CD4-positive, alpha-beta T cell (primary cell): ENCODE results near the gene AKAP12. TPM values are rescaled to one million over a fixed set of nuclear protein-coding genes. Genes with fewer than 3 reads are reported as not detected.

ENCODE experiments used
- ATAC-seq: fragments of 200-7000 bp; cut with Tn5 transposase; one replicate; pipeline ENCODE4 v1.10.0; 2022; ENCODE audit warnings: mild to moderate bottlenecking; ENCODE audit not compliant: poor library complexity
- CTCF ChIA-PET: fragments of 350-600 bp; sonication (Branson Sonifier 250); formaldehyde crosslinking; loops from one replicate; lab custom pipeline; 2021; ENCODE audit warnings: antibody characterized with exemption, inconsistent platforms; lab: Charles Lee
- POLR2A ChIA-PET: fragments of 350-600 bp; sonication (Branson Sonifier 250); formaldehyde crosslinking; loops from one replicate; lab custom pipeline; 2021; ENCODE audit warnings: antibody characterized with exemption, inconsistent platforms; lab: Charles Lee
- DNase-seq, 14 experiments: peaks; one replicate each; pipeline ENCODE4 v3.0.0-alpha.2; 2013 to 2020; ENCODE audit warnings: mixed read lengths in 2 of 14
- H3K27ac ChIP-seq, 2 donors: one replicate each; pipeline versions ENCODE4 v1.5.1 to v1.7.0; 2013; ENCODE audit warnings: low read length in 2 of 2, low read depth in 1 of 2, mild to moderate bottlenecking in 1 of 2
- H3K27me3 ChIP-seq, 2 experiments: 1 replicate in 1 of 2; 2 replicates in 1 of 2; pipeline versions ENCODE4 v1.6.1 to v1.7.0; 2013; ENCODE audit warnings: low read length in 2 of 2, control low read depth in 1 of 2, mild to moderate bottlenecking in 1 of 2, moderate library complexity in 1 of 2; ENCODE audit not compliant: insufficient read depth in 2 of 2, control insufficient read depth in 1 of 2
- H3K36me3 ChIP-seq: one replicate; pipeline ENCODE4 v1.6.1; 2013; ENCODE audit warnings: low read length, control low read depth; ENCODE audit not compliant: insufficient read depth
- H3K4me1 ChIP-seq: one replicate; pipeline ENCODE4 v1.6.1; 2013; ENCODE audit warnings: low read length, control low read depth; ENCODE audit not compliant: insufficient read depth
- H3K4me3 ChIP-seq: one replicate; pipeline ENCODE4 v1.5.1; 2013; ENCODE audit warnings: mild to moderate bottlenecking, low read length, moderate library complexity
- H3K9me3 ChIP-seq, 2 experiments: 1 replicate in 1 of 2; 2 replicates in 1 of 2; pipeline versions ENCODE4 v1.6.1 to v1.7.0; 2013; ENCODE audit warnings: low read length in 2 of 2, mild to moderate bottlenecking in 2 of 2, control low read depth in 1 of 2, moderate library complexity in 1 of 2; ENCODE audit not compliant: control insufficient read depth in 1 of 2, insufficient read depth in 1 of 2
- H3K27ac Mint-ChIP-seq: one replicate; pipeline ENCODE4 v1.8.0; 2020; ENCODE audit warnings: mixed read lengths
- H3K27me3 Mint-ChIP-seq: one replicate; pipeline ENCODE4 v1.8.0; 2021; ENCODE audit warnings: mixed read lengths
- H3K36me3 Mint-ChIP-seq: one replicate; pipeline ENCODE4 v1.8.0; 2021; ENCODE audit warnings: low read depth, mixed read lengths
- H3K4me1 Mint-ChIP-seq: one replicate; pipeline ENCODE4 v1.8.0; 2021; ENCODE audit warnings: low read depth, mixed read lengths
- H3K4me3 Mint-ChIP-seq: one replicate; pipeline ENCODE4 v1.8.0; 2020; ENCODE audit warnings: mild to moderate bottlenecking, mixed read lengths
- H3K9me3 Mint-ChIP-seq: one replicate; pipeline ENCODE4 v1.8.0; 2020; ENCODE audit warnings: mixed read lengths
- CTCF ChIP-seq: fragments of 200-600 bp; IDR thresholded peaks from one replicate; pipeline ENCODE4 v1.8.0; 2022; ENCODE audit warnings: antibody characterized with exemption, mild to moderate bottlenecking
- intact Hi-C, 2 experiments: fragments of 100-400 bp; cut with DNase I in 1 of 2; cut with micrococcal nuclease in 1 of 2; formaldehyde crosslinking; loops; one replicate each; pipeline versions ENCODE4 v1.15.1 to v1.9.0; 2023 to 2025; cut with DNase I, micrococcal nuclease
- total RNA-seq, 174 experiments: library from RNA in 2 of 174; stranded (reverse) in 2 of 174; gene quantifications; one replicate each; pipeline ENCODE4 v1.2.3 and lab custom pipeline; 2021 to 2026

The AKAP12 gene
- total RNA-seq, 2 experiments from 2014 or later = 0.03 to 0.05 TPM

DNA sequence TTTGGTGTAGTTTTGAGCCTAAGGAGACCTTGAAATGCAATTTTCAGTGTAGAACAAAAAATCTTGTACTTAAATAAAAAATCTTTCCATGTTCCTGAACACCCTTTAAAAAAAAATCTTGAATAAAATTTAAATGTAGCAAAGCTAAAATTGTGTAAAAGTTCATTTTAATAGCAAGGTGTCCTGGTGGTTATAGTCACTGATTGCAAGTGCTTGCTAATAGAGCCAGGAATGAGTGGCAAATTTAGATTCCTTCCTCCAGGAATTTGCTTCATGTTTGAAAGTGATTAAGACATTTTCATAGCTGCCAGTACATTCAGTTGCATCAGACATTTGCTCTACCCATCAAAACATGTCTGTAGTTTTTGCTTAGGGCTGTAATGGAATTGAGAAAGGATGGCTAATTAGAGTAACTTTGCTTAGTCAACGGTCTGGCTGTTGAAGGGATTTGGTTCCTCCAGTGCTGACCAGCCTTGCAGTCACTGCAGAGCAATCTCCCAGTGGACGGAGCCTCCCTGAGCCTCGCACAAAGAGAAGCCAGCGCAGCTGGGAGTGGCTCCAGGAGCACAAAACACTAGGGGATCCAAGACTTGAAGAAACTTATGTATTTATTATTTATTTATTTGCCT, 36.5 kb downstream of the AKAP12 start:
- DNase-seq (no peak), ATAC-seq (no peak)
- Mint-ChIP-seq H3K36me3 (no peaks in the 10 kb centered on the region), H3K27ac (no peak overlapping the region), H3K4me1 (no peaks in the 10 kb centered on the region), H3K4me3 (no peak overlapping the region), H3K27me3 (peaks cover 14% of the 10 kb centered on the region), H3K9me3 (no peaks in the 10 kb centered on the region)
- ChIA-PET CTCF (no interaction called here), POLR2A (no interaction called here)
- Histone ChIP-seq H3K36me3 (no peaks in the 10 kb centered on the region), H3K27me3 (peaks cover 0 to 7% of the 10 kb centered on the region in 2 experiments), H3K4me3 (no peak overlapping the region), H3K9me3 (no peaks in the 10 kb centered on the region), H3K4me1 (no peaks in the 10 kb centered on the region), H3K27ac (no peak overlapping the region)
- intact Hi-C loops = no loop called here
- no peak for TF ChIP-seq CTCF

DNA sequence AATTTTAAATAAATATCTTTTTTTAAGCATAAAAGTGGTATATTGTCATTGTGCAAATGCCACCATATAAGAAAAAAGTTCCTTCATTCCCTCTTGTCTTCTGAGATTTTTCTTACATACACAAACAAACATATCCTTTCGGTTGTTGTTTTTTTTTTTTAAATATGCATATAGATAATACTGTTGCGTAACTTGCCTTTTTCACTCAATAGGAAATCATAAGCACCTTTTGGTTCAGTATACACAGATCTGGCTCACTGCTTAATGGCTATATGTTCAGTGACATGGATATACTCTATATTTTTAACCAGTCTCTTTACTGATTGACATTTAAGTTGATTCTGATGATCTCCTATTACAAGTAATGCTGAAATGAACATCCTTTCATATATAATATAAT, 40.1 kb downstream of the AKAP12 start:
- no peaks in the 10 kb centered on the region for H3K36me3 ChIP-seq
- peaks cover 27% of the 10 kb centered on the region for H3K27me3 Mint-ChIP-seq
- CTCF ChIA-PET = no interaction called here
- intact Hi-C loops = no loop called here
- H3K4me3 Mint-ChIP-seq = no peak overlapping the region
- peaks cover 6% of the 10 kb centered on the region for H3K4me1 Mint-ChIP-seq
- H3K27me3 ChIP-seq = peaks cover 0 to 7% of the 10 kb centered on the region in 2 experiments
- H3K9me3 Mint-ChIP-seq = no peaks in the 10 kb centered on the region
- no peaks in the 10 kb centered on the region for H3K9me3 ChIP-seq
- no peaks in the 10 kb centered on the region for H3K4me1 ChIP-seq
- DNase-seq (no peak), ATAC-seq (no peak)
- H3K36me3 Mint-ChIP-seq = no peaks in the 10 kb centered on the region
- no peak for TF ChIP-seq CTCF
- no peak overlapping the region for H3K4me3 ChIP-seq
- H3K27ac ChIP-seq = no peak overlapping the region
- POLR2A ChIA-PET = no interaction called here
- no peak overlapping the region for H3K27ac Mint-ChIP-seq

DNA sequence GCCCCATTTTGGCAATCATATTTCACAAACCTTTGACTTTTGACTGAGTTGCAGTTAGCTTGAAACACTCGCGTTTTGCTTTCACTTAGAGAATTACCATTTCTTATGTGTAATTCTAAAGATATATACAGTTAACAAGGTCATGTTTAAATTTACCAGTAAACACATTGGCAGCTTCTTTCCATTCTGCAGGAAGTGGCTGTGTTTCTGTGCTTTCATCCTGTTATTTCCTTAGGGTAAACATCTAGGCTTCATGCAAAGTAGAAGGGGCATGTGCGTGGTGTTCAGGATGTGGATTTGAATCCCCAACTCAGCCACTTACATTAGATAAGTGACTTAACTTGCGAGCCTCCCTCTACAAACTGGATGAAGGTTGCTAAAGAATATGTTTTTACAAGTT, 41.1 kb downstream of the AKAP12 start:
- ChIA-PET CTCF (no interaction called here), POLR2A (interaction anchor here (0.6 kb wide), 1 partner anchor 439 kb away, joined by 3 read pairs; no protein-coding TSS in a partner anchor)
- peaks cover 28% of the 10 kb centered on the region for H3K27me3 Mint-ChIP-seq
- no peak overlapping the region for H3K4me3 Mint-ChIP-seq
- H3K27ac ChIP-seq = no peak overlapping the region
- intact Hi-C loops = no loop called here
- no peaks in the 10 kb centered on the region for H3K36me3 Mint-ChIP-seq
- H3K9me3 ChIP-seq = no peaks in the 10 kb centered on the region
- no peak overlapping the region for H3K27ac Mint-ChIP-seq
- no peak overlapping the region for H3K4me3 ChIP-seq
- TF ChIP-seq CTCF = no peak
- ATAC-seq = no peak
- H3K4me1 ChIP-seq = no peaks in the 10 kb centered on the region
- no peaks in the 10 kb centered on the region for H3K9me3 Mint-ChIP-seq
- H3K4me1 Mint-ChIP-seq = peaks cover 13% of the 10 kb centered on the region
- peaks cover 0 to 7% of the 10 kb centered on the region in 2 experiments for H3K27me3 ChIP-seq
- DNase-seq = no peak
- H3K36me3 ChIP-seq = no peaks in the 10 kb centered on the region
